Activated gamma-delta T cell treated with anti-CD3 and anti-CD28 coated beads, Interleukin-2, amount 50 U/mL, for 16 hours (primary cell): ENCODE results near the gene SH2B3.

Experiments used
- DNase-seq: peaks from one replicate; pipeline ENCODE4 v3.0.0-alpha.2; 2020; ENCODE audit warnings: low read depth

The SH2B3 gene

GRCh38 chr12:111428728-111429175 is 23.0 kb downstream of the SH2B3 start:
- DNase-seq = no peak

GRCh38 chr12:111429828-111430432 is 24.2 kb downstream of the SH2B3 start:
- DNase-seq = peak; percentile 66

GRCh38 chr12:111430433-111431353 is 25.0 kb downstream of the SH2B3 start:
- DNase-seq = peak; percentile 62

- no peak for DNase-seq
These were observed 26.0 kb downstream of the SH2B3 start for GRCh38 chr12:111431772-111432171.

- no peak for DNase-seq
These were observed 28.3 kb downstream of the SH2B3 start for GRCh38 chr12:111434049-111434448.

- DNase-seq = peak; percentile 86
These were observed 29.1 kb downstream of the SH2B3 start for GRCh38 chr12:111434680-111435338.

- DNase-seq = no peak
These were observed 30.0 kb downstream of the SH2B3 start for GRCh38 chr12:111435661-111436201.

GRCh38 chr12:111436266-111436665 is 30.5 kb downstream of the SH2B3 start:
- DNase-seq = no peak

GRCh38 chr12:111436811-111437210 is 31.1 kb downstream of the SH2B3 start:
- DNase-seq = no peak

GRCh38 chr12:111437816-111438454 is 32.2 kb downstream of the SH2B3 start:
- no peak for DNase-seq

GRCh38 chr12:111438481-111438880 is 32.8 kb downstream of the SH2B3 start:
- peak; percentile 68 for DNase-seq

GRCh38 chr12:111439657-111440151 is 34.0 kb downstream of the SH2B3 start:
- no peak for DNase-seq

GRCh38 chr12:111440152-111440551 is 34.4 kb downstream of the SH2B3 start:
- DNase-seq = no peak

- no peak for DNase-seq
These were observed 34.9 kb downstream of the SH2B3 start for GRCh38 chr12:111440631-111441030.

- DNase-seq = no peak
These were observed 35.6 kb downstream of the SH2B3 start for GRCh38 chr12:111441107-111441928.

GRCh38 chr12:111442301-111443045 is 36.8 kb downstream of the SH2B3 start:
- DNase-seq = no peak

- DNase-seq = no peak
These were observed 37.4 kb downstream of the SH2B3 start for GRCh38 chr12:111443086-111443485.

- DNase-seq = no peak
These were observed 37.9 kb downstream of the SH2B3 start for GRCh38 chr12:111443586-111443985.

GRCh38 chr12:111444314-111444924 is 38.7 kb downstream of the SH2B3 start:
- DNase-seq = no peak
